Activated CD4-positive, alpha-beta T cell treated with anti-CD3 and anti-CD28 coated beads for 24 hours (primary cell): ENCODE measurements around the gene GH1.
A peak's percentile ranks its signal among the peaks of the same experiment; 100 is the strongest.
"Not testable (repeated sequence)": the region's sequence is repeated elsewhere in the genome, so short reads cannot be mapped to it uniquely, and the experiment has no call there.

Source experiments
- DNase-seq, 2 donors: peaks; one replicate each; pipeline ENCODE4 v3.0.0-alpha.2; 2020; ENCODE audit warnings: low read depth in 2 of 2

Gene GH1

GRCh38 chr17:63918789-63919305 is at the start of gene GH1:
GH1 (minus strand) TSS chr17:63918839; CDS start chr17:63918776, 63 bp downstream.
- not testable (repeated sequence) for DNase-seq

- DNase-seq: no peak
These were observed 49.3 kb upstream of the GH1 start for GRCh38 chr17:63967953-63968352.

GRCh38 chr17:63966646-63967264 is 48.1 kb upstream of the GH1 start:
- no peak for DNase-seq

GRCh38 chr17:63963123-63963522 is 44.5 kb upstream of the GH1 start:
- no peak for DNase-seq

- DNase-seq: no peak
These were observed 43.7 kb upstream of the GH1 start for GRCh38 chr17:63962298-63962744.

- DNase-seq: peak; percentile 19 to 41
These were observed 42.9 kb upstream of the GH1 start for GRCh38 chr17:63961355-63962212.

- DNase-seq: no peak
These were observed 41.8 kb upstream of the GH1 start for GRCh38 chr17:63960430-63960829.

GRCh38 chr17:63960006-63960405 is 41.4 kb upstream of the GH1 start:
- DNase-seq: no peak

GRCh38 chr17:63956296-63956920 is 37.8 kb upstream of the GH1 start:
- DNase-seq: no peak

GRCh38 chr17:63955791-63956190 is 37.2 kb upstream of the GH1 start:
- DNase-seq: no peak

- DNase-seq: no peak
These were observed 36.6 kb upstream of the GH1 start for GRCh38 chr17:63955232-63955631.

GRCh38 chr17:63954402-63955063 is 35.9 kb upstream of the GH1 start:
- DNase-seq: no peak

GRCh38 chr17:63950940-63951907 is 32.6 kb upstream of the GH1 start:
- DNase-seq: peak in 1 of 2 donors; percentile 19

GRCh38 chr17:63949576-63950250 is 31.1 kb upstream of the GH1 start:
- no peak for DNase-seq

GRCh38 chr17:63948521-63948920 is 29.9 kb upstream of the GH1 start:
- DNase-seq: no peak

- DNase-seq: no peak
These were observed 29.2 kb upstream of the GH1 start for GRCh38 chr17:63947711-63948330.

GRCh38 chr17:63946440-63947363 is 28.1 kb upstream of the GH1 start:
- peak; percentile 46 to 48 for DNase-seq

- DNase-seq: no peak
These were observed 27.3 kb upstream of the GH1 start for GRCh38 chr17:63945784-63946439.
